ENCODE data around the gene CCDC33. TPM values are rescaled to one million over a fixed set of nuclear protein-coding genes. Genes with fewer than 3 reads are reported as not detected.

Gene CCDC33
- total RNA-seq, 1 donor from 2014 or later = not detected

GRCh38 chr15:74376226-74376625, 140.1 kb downstream of the CCDC33 start:
- H3K27me3 ChIP-seq (ENCODE audit: control insufficient read depth, insufficient read depth, low read length) = no peaks in the 10 kb centered on the region
- FAIRE-seq (no peak), DNase-seq (ENCODE audit: low read depth) (no peak)
- no peak for TF ChIP-seq CTCF (IDR thresholded peaks at IDR 0.05; ENCODE audit: insufficient read depth, low read length, severe bottlenecking)
- no peaks in the 10 kb centered on the region for H3K36me3 ChIP-seq (ENCODE audit: control insufficient read depth, insufficient read depth, low read length)
- H3K4me3 ChIP-seq (ENCODE audit: low read depth, low read length) = no peak overlapping the region

GRCh38 chr15:74376825-74377581, 140.9 kb downstream of the CCDC33 start:
- FAIRE-seq = no peak
- H3K4me3 ChIP-seq (ENCODE audit: low read depth, low read length) = no peak overlapping the region
- H3K36me3 ChIP-seq (ENCODE audit: control insufficient read depth, insufficient read depth, low read length) = no peaks in the 10 kb centered on the region
- no peaks in the 10 kb centered on the region for H3K27me3 ChIP-seq (ENCODE audit: control insufficient read depth, insufficient read depth, low read length)
- TF ChIP-seq CTCF (IDR thresholded peaks at IDR 0.05; ENCODE audit: insufficient read depth, low read length, severe bottlenecking) = no peak
- no peak for DNase-seq (ENCODE audit: low read depth)

GRCh38 chr15:74377831-74378766, 142.0 kb downstream of the CCDC33 start:
- Histone ChIP-seq H3K36me3 (ENCODE audit: control insufficient read depth, insufficient read depth, low read length) (no peaks in the 10 kb centered on the region), H3K27me3 (ENCODE audit: control insufficient read depth, insufficient read depth, low read length) (no peaks in the 10 kb centered on the region), H3K4me3 (ENCODE audit: low read depth, low read length) (no peak overlapping the region)
- DNase-seq (ENCODE audit: low read depth) = no peak
- FAIRE-seq = no peak
- TF ChIP-seq CTCF (IDR thresholded peaks at IDR 0.05; ENCODE audit: insufficient read depth, low read length, severe bottlenecking) = no peak

GRCh38 chr15:74378848-74379247, 142.7 kb downstream of the CCDC33 start:
- Histone ChIP-seq H3K36me3 (ENCODE audit: control insufficient read depth, insufficient read depth, low read length) (no peaks in the 10 kb centered on the region), H3K4me3 (ENCODE audit: low read depth, low read length) (no peak overlapping the region), H3K27me3 (ENCODE audit: control insufficient read depth, insufficient read depth, low read length) (no peaks in the 10 kb centered on the region)
- peak; percentile 77 for DNase-seq (ENCODE audit: low read depth)
- FAIRE-seq = no peak
- TF ChIP-seq CTCF (IDR thresholded peaks at IDR 0.05; ENCODE audit: insufficient read depth, low read length, severe bottlenecking) = no peak

GRCh38 chr15:74380361-74381189, 144.4 kb downstream of the CCDC33 start:
- Histone ChIP-seq H3K36me3 (ENCODE audit: control insufficient read depth, insufficient read depth, low read length) (no peaks in the 10 kb centered on the region), H3K27me3 (ENCODE audit: control insufficient read depth, insufficient read depth, low read length) (no peaks in the 10 kb centered on the region), H3K4me3 (ENCODE audit: low read depth, low read length) (no peak overlapping the region)
- no peak for DNase-seq (ENCODE audit: low read depth)
- FAIRE-seq = no peak
- TF ChIP-seq CTCF (IDR thresholded peaks at IDR 0.05; ENCODE audit: insufficient read depth, low read length, severe bottlenecking) = no peak

Measured in bronchial epithelial cell (primary cell).